Stimulated activated CD4-positive, alpha-beta T cell treated with anti-CD3 and anti-CD28 coated beads, Interleukin-2, amount 100 ng/mL, for 24 hours (primary cell): ENCODE measurements around the gene MUC16.
"Not testable (repeated sequence)": the region's sequence is repeated elsewhere in the genome, so short reads cannot be mapped to it uniquely, and the experiment has no call there.

Source experiments
- DNase-seq, 2 donors: peaks; one replicate each; pipeline ENCODE4 v3.0.0-alpha.2; 2020

MUC16 gene

GRCh38 chr19:9009935-9010651 lies at the start of gene MUC16:
Gene MUC16, minus strand, starts transcription at chr19:9010409.
- DNase-seq = no peak

GRCh38 chr19:9058905-9059667 lies 48.9 kb upstream of the MUC16 start:
- DNase-seq = no peak

GRCh38 chr19:9057505-9058258 lies 47.5 kb upstream of the MUC16 start:
- no peak for DNase-seq

GRCh38 chr19:9056131-9056530 lies 45.9 kb upstream of the MUC16 start:
- not testable (repeated sequence) for DNase-seq

- DNase-seq = no peak
Measured at GRCh38 chr19:9054765-9055164, 44.6 kb upstream of the MUC16 start.

GRCh38 chr19:9054207-9054606 lies 44.0 kb upstream of the MUC16 start:
- no peak for DNase-seq

- DNase-seq = not testable (repeated sequence)
Measured at GRCh38 chr19:9053674-9054073, 43.5 kb upstream of the MUC16 start.

- DNase-seq = no peak
Measured at GRCh38 chr19:9052894-9053293, 42.7 kb upstream of the MUC16 start.

- DNase-seq = no peak
Measured at GRCh38 chr19:9046694-9047093, 36.5 kb upstream of the MUC16 start.

GRCh38 chr19:9044449-9044848 lies 34.2 kb upstream of the MUC16 start:
- DNase-seq = no peak

- no peak for DNase-seq
Measured at GRCh38 chr19:9043524-9043923, 33.3 kb upstream of the MUC16 start.

- no peak for DNase-seq
Measured at GRCh38 chr19:9041023-9041422, 30.8 kb upstream of the MUC16 start.

GRCh38 chr19:9040131-9040530 lies 29.9 kb upstream of the MUC16 start:
- DNase-seq = no peak

GRCh38 chr19:9039728-9040127 lies 29.5 kb upstream of the MUC16 start:
- no peak for DNase-seq

- no peak for DNase-seq
Measured at GRCh38 chr19:9037400-9038062, 27.3 kb upstream of the MUC16 start.

GRCh38 chr19:9032136-9032631 lies 22.0 kb upstream of the MUC16 start:
- no peak for DNase-seq

- DNase-seq = no peak
Measured at GRCh38 chr19:9018163-9018875, 8.1 kb upstream of the MUC16 start.

- DNase-seq = no peak
Measured at GRCh38 chr19:9014803-9015202, 4.6 kb upstream of the MUC16 start.

- DNase-seq = no peak
Measured at GRCh38 chr19:9013988-9014387, 3.8 kb upstream of the MUC16 start.

- DNase-seq = no peak
Measured at GRCh38 chr19:9011875-9012274, 1.7 kb upstream of the MUC16 start.

GRCh38 chr19:9010693-9011092 lies 484 bp upstream of the MUC16 start:
- DNase-seq = no peak

- no peak for DNase-seq
Measured at GRCh38 chr19:9009431-9009830, 778 bp downstream of the MUC16 start.
